Keratinocyte (primary cell): ENCODE data around the gene TDRD1. TPM values are rescaled to one million over a fixed set of nuclear protein-coding genes. Genes with fewer than 3 reads are reported as not detected.

ENCODE experiments used
- DNase-seq: peaks from one replicate; pipeline ENCODE4 v3.0.0-alpha.2; 2011; ENCODE audit warnings: low read depth, missing footprints, low spot score
- FAIRE-seq: peaks from 2 replicates; lab custom pipeline; 2011; peaks lifted over from hg19 to GRCh38; lab: Jason Lieb, UNC
- H2AFZ ChIP-seq: 2 replicates; pipeline ENCODE4 v1.6.0; 2012; ENCODE audit warnings: low read length, control low read depth, inconsistent platforms; ENCODE audit not compliant: control insufficient read depth
- H3K27ac ChIP-seq: 2 replicates; pipeline ENCODE4 v1.5.1; 2011; ENCODE audit warnings: low read length; ENCODE audit not compliant: control insufficient read depth, insufficient read depth
- H3K27me3 ChIP-seq: 3 replicates; pipeline ENCODE4 v1.6.0; 2011; ENCODE audit warnings: low read length; ENCODE audit not compliant: control insufficient read depth, insufficient read depth; ENCODE audit errors: extremely low read depth
- H3K36me3 ChIP-seq, 2 experiments: 2 replicates in 1 of 2; 3 replicates in 1 of 2; pipeline ENCODE4 v1.5.1; 2011; ENCODE audit warnings: low read length in 2 of 2, mild to moderate bottlenecking in 1 of 2; ENCODE audit not compliant: control insufficient read depth in 2 of 2, insufficient read depth in 2 of 2; ENCODE audit errors: extremely low read depth in 1 of 2
- H3K4me1 ChIP-seq: 3 replicates; pipeline ENCODE4 v1.5.1; 2011; ENCODE audit warnings: low read length; ENCODE audit not compliant: control insufficient read depth, insufficient read depth; ENCODE audit errors: extremely low read depth
- H3K4me2 ChIP-seq: 3 replicates; pipeline ENCODE4 v1.6.0; 2011; ENCODE audit warnings: low read depth, low read length; ENCODE audit not compliant: control insufficient read depth, insufficient read depth; ENCODE audit errors: extremely low read depth
- H3K4me3 ChIP-seq, 3 experiments: fragments of 200-600 bp in 1 of 3; sonication (generic) in 1 of 3; 2 replicates in 2 of 3; 3 replicates in 1 of 3; pipeline ENCODE4 v1.5.1; 2011 to 2016; ENCODE audit warnings: low read length in 3 of 3, mild to moderate bottlenecking in 3 of 3, control low read depth in 2 of 3, inconsistent platforms in 1 of 3, low read depth in 1 of 3, mixed read lengths in 1 of 3, mixed run types in 1 of 3, moderate library complexity in 1 of 3; ENCODE audit not compliant: control insufficient read depth in 2 of 3, insufficient read depth in 2 of 3; ENCODE audit errors: extremely low read depth in 1 of 3
- H3K79me2 ChIP-seq: 2 replicates; pipeline ENCODE4 v1.6.0; 2012; ENCODE audit warnings: low read length; ENCODE audit not compliant: control insufficient read depth, insufficient read depth
- H3K9ac ChIP-seq: 3 replicates; pipeline ENCODE4 v1.6.0; 2011; ENCODE audit warnings: low read length; ENCODE audit not compliant: control insufficient read depth, insufficient read depth; ENCODE audit errors: extremely low read depth
- H3K9me1 ChIP-seq: 3 replicates; pipeline ENCODE4 v1.6.0; 2011; ENCODE audit warnings: low read length; ENCODE audit not compliant: control insufficient read depth, insufficient read depth; ENCODE audit errors: extremely low read depth
- H3K9me3 ChIP-seq: 2 replicates; pipeline ENCODE4 v1.5.1; 2012; ENCODE audit warnings: low read depth, low read length; ENCODE audit not compliant: control insufficient read depth
- H4K20me1 ChIP-seq: 3 replicates; pipeline ENCODE4 v1.6.0; 2011; ENCODE audit warnings: low read length; ENCODE audit not compliant: control insufficient read depth, insufficient read depth; ENCODE audit errors: extremely low read depth
- CTCF ChIP-seq, 3 experiments: IDR thresholded peaks in 1 of 3; conservative IDR thresholded peaks in 1 of 3; optimal IDR thresholded peaks in 1 of 3; 2 replicates in 2 of 3; 3 replicates in 1 of 3; pipeline versions ENCODE3 to v1.5.1; 2011; ENCODE audit warnings: low read length in 3 of 3, mild to moderate bottlenecking in 3 of 3, moderate library complexity in 2 of 3, control low read depth in 1 of 3, inconsistent platforms in 1 of 3; ENCODE audit not compliant: insufficient read depth in 2 of 3; ENCODE audit errors: extremely low read depth in 1 of 3
- EZH2 ChIP-seq: IDR thresholded peaks from one replicate; pipeline ENCODE4 v1.6.1; 2012; ENCODE audit warnings: inconsistent platforms, mild to moderate bottlenecking, low read length, moderate library complexity
- dilution Hi-C: fragments of 300-500 bp; cut with MboI; formaldehyde crosslinking; loops from one replicate; pipeline ENCODE4 v1.7.0; 2020; ENCODE audit warnings: low sequenced_read_pairs; ENCODE audit not compliant: extremely low pct_ligation_motif_present
- polyA plus RNA-seq, 5 experiments: library from polyadenylated mRNA; depleted of rRNA in 3 of 5; stranded (reverse) in 3 of 5; stranded (forward) in 1 of 5; unstranded in 1 of 5; fragments of >200 nt; gene quantifications; 1 replicate in 1 of 5; 2 replicates in 3 of 5; 3 replicates in 1 of 5; pipeline versions ENCODE4 v1.2.1 to v1.2.3, GENCODE V29; 2011 to 2012; ENCODE audit warnings: missing spikeins in 2 of 5, low read depth in 1 of 5, low replicate concordance in 1 of 5

Gene TDRD1
- polyA plus RNA-seq, 1 donor (not counting 4 experiments of a cell fraction or from before 2014, with no cell fraction given): 0.56 TPM

GRCh38 chr10:114259824-114260223 lies 80.7 kb downstream of the TDRD1 start:
- Histone ChIP-seq H4K20me1 (no peaks in the 10 kb centered on the region), H2AFZ (peak overlapping the region; percentile 42), H3K9me1 (no peaks in the 10 kb centered on the region), H3K27ac (no peak overlapping the region), H3K4me3 (no peak overlapping the region), H3K9ac (no peak overlapping the region), H3K4me1 (peaks cover 19% of the 10 kb centered on the region), H3K36me3 (no peaks in the 10 kb centered on the region), H3K79me2 (no peaks in the 10 kb centered on the region), H3K27me3 (no peaks in the 10 kb centered on the region), H3K9me3 (no peaks in the 10 kb centered on the region), H3K4me2 (no peak overlapping the region)
- DNase-seq (no peak), FAIRE-seq (no peak)
- TF ChIP-seq CTCF (optimal IDR thresholded peaks at IDR 0.05 in 1 of 3, IDR thresholded peaks at IDR 0.05 in 1 of 3, conservative IDR thresholded peaks at IDR 0.05 in 1 of 3; ENCODE audit: extremely low read depth in 1 of 3, insufficient read depth in 2 of 3, low read length in 3 of 3) (no peak), EZH2 (no peak)
- dilution Hi-C loops: no loop called here

DNA sequence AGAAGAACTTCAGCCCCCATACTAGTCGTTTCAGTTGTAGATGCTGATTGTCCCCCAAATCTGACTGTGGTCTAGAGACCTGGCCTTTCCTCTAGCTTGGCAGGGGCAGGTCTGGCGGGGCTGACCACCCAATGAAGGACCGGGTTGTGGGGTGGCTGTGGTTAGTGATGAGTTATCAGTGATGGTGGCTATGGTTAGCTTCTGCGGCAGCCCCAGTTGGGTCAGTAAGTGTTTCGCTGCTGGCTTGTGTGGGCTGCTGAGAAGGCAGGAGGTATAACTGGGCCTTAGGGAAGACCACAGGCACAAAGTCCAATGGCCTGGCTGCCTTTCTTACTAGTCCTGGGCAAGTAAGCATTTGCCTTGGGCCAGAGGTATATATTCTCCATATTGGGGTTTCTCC lies 81.2 kb downstream of the TDRD1 start:
- peak; percentile 13 for FAIRE-seq

More for the DNA sequence above, 81.2 kb downstream of the TDRD1 start:
- DNase-seq: no peak
- H4K20me1 ChIP-seq: no peaks in the 10 kb centered on the region
- no peak overlapping the region for H3K4me3 ChIP-seq
- H2AFZ ChIP-seq: no peak overlapping the region
- TF ChIP-seq EZH2: no peak
- no peak for TF ChIP-seq CTCF (optimal IDR thresholded peaks at IDR 0.05 in 1 of 3, IDR thresholded peaks at IDR 0.05 in 1 of 3, conservative IDR thresholded peaks at IDR 0.05 in 1 of 3; ENCODE audit: extremely low read depth in 1 of 3, insufficient read depth in 2 of 3, low read length in 3 of 3)
- no peaks in the 10 kb centered on the region for H3K79me2 ChIP-seq
- H3K9ac ChIP-seq: no peak overlapping the region
- peak overlapping the region; percentile 57 for H3K27ac ChIP-seq
- H3K9me3 ChIP-seq: no peaks in the 10 kb centered on the region
- H3K4me2 ChIP-seq: no peak overlapping the region
- H3K9me1 ChIP-seq: no peaks in the 10 kb centered on the region
- peaks cover 22% of the 10 kb centered on the region for H3K4me1 ChIP-seq
- no peaks in the 10 kb centered on the region for H3K27me3 ChIP-seq
- dilution Hi-C loops: no loop called here
- no peaks in the 10 kb centered on the region for H3K36me3 ChIP-seq
